Left renal pelvis (tissue), 4 donors: Measurements from ENCODE around the gene TRABD. TPM values are rescaled to one million over a fixed set of nuclear protein-coding genes. Genes with fewer than 3 reads are reported as not detected.
A peak's percentile ranks its signal among the peaks of the same experiment; 100 is the strongest.
"Not testable (repeated sequence)": the region's sequence is repeated elsewhere in the genome, so short reads cannot be mapped to it uniquely, and the experiment has no call there.

Experiments
- DNase-seq, 4 donors: peaks; one replicate each; pipeline ENCODE4 v3.0.0-alpha.2; 2013; ENCODE audit warnings: low read depth in 4 of 4, low spot score in 3 of 4
- polyA plus RNA-seq, 4 donors: library from polyadenylated mRNA; unstranded; fragments of 120-200 nt; gene quantifications; one replicate each; pipeline ENCODE4 v1.2.1, GENCODE V29; 2013; ENCODE audit not compliant: insufficient read length in 4 of 4

TRABD gene
- polyA plus RNA-seq, 4 donors: 14.0 to 33.4 (median 19.3) TPM

GRCh38 chr22:50200461-50201190 is 14.9 kb downstream of the TRABD start, which contains the start of gene SELENOO:
Gene SELENOO (plus strand): TSS chr22:50201011. CDS start chr22:50201037, 26 bp downstream.
- DNase-seq: peak; percentile 62 to 79 (median 78)

GRCh38 chr22:50201191-50202129 is 15.7 kb downstream of the TRABD start:
- no peak for DNase-seq

GRCh38 chr22:50202130-50202666 is 16.5 kb downstream of the TRABD start:
- no peak for DNase-seq

- DNase-seq: no peak
These were observed 17.6 kb downstream of the TRABD start for GRCh38 chr22:50203288-50203687.

GRCh38 chr22:50204571-50204970 is 18.9 kb downstream of the TRABD start:
- no peak for DNase-seq

GRCh38 chr22:50204998-50205397 is 19.3 kb downstream of the TRABD start:
- not testable (repeated sequence) for DNase-seq

GRCh38 chr22:50205781-50206569 is 20.3 kb downstream of the TRABD start:
- no peak for DNase-seq

- no peak for DNase-seq
These were observed 20.9 kb downstream of the TRABD start for GRCh38 chr22:50206599-50206998.

GRCh38 chr22:50207383-50208140 is 21.8 kb downstream of the TRABD start:
- DNase-seq: no peak

GRCh38 chr22:50208430-50208938 is 22.8 kb downstream of the TRABD start:
- DNase-seq: no peak

GRCh38 chr22:50208939-50209892 is 23.5 kb downstream of the TRABD start:
- no peak for DNase-seq

GRCh38 chr22:50209893-50210292 is 24.2 kb downstream of the TRABD start:
- no peak for DNase-seq

GRCh38 chr22:50210378-50211139 is 24.8 kb downstream of the TRABD start:
- no peak for DNase-seq

GRCh38 chr22:50211147-50211546 is 25.4 kb downstream of the TRABD start:
- no peak for DNase-seq

GRCh38 chr22:50213263-50213662 is 27.6 kb downstream of the TRABD start:
- DNase-seq: no peak

- no peak for DNase-seq
These were observed 29.8 kb downstream of the TRABD start for GRCh38 chr22:50215297-50216054.
